ENCODE measurements around the gene GREB1L. TPM values are rescaled to one million over a fixed set of nuclear protein-coding genes. Genes with fewer than 3 reads are reported as not detected.

The GREB1L gene
- 2.8 to 5.5 TPM (median 5.1 TPM) in 3 replicates for polyA plus RNA-seq
- 0.47 TPM for polyA plus RNA-seq (2011; ENCODE audit: low read depth)
- polyA plus RNA-seq (2011; cell fraction: cytosol; rRNA removed), result 2.8 and 4.6 TPM in 2 replicates
- polyA plus RNA-seq (2011; cell fraction: nucleus; rRNA removed), result 7.6 and 8.0 TPM in 2 replicates
- polyA plus RNA-seq (2012; ENCODE audit: low replicate concordance), result 1.2 and 2.9 TPM in 2 replicates
- 4.6 to 18.1 TPM (median 8.0 TPM) in 3 replicates for polyA minus RNA-seq
- 8.2 TPM for polyA minus RNA-seq (2011; cell fraction: cytosol; rRNA and poly(A)+ RNA removed)
- polyA minus RNA-seq (2011; cell fraction: nucleus; rRNA and poly(A)+ RNA removed), result 14.9 and 24.9 TPM in 2 replicates

DNA sequence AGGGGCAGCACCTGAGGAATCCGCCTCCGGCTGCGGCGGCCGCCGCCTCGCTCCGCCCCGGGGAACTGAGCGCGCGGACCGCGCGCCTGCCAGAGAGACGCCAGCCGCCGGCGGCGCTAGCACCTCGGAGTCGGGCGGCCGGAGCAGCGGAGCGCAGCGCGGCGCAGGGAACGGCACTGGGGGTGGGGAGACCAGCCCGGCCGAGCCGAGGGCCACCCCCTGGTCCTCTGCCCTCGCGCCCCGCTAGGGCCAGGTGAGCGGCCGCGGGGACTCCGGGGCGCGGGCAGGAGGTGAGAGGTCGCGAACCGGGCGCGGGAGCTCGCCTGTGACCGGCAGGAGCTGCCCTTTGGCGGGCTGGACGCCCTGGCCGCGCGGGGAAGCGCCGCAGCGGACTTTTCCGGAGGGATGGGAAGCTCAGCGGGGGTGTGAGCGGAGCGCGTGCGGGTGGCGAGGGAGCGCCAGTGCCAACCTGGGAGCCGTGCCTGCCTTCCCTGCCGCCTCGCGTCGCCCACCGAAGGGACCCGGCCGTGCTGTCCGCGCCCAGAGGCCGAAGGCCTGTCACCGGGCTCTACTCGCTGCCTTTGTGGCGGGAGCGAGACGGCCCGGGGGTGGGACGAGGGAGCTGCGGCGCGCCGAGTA is at the start of gene GREB1L:
GREB1L (plus strand) TSS at position 92 of the 639 bp plus-strand sequence. CDS start 141,287 bp downstream, outside the sequence.
- peak within 1 kb of the TSS; percentile 60 for H3K9ac ChIP-seq (ENCODE audit: control insufficient read depth, extremely low read depth, insufficient read depth, low read length)
- no peaks in the 10 kb centered on the region for H3K79me2 ChIP-seq (ENCODE audit: control insufficient read depth, insufficient read depth, low read length)
- H3K4me2 ChIP-seq (ENCODE audit: control insufficient read depth, extremely low read depth, insufficient read depth, low read depth, low read length), result peak within 1 kb of the TSS; percentile 87
- no peaks in the 10 kb centered on the region for H3K9me1 ChIP-seq (ENCODE audit: control insufficient read depth, extremely low read depth, insufficient read depth, low read length)
- TF ChIP-seq, protein P1, sequence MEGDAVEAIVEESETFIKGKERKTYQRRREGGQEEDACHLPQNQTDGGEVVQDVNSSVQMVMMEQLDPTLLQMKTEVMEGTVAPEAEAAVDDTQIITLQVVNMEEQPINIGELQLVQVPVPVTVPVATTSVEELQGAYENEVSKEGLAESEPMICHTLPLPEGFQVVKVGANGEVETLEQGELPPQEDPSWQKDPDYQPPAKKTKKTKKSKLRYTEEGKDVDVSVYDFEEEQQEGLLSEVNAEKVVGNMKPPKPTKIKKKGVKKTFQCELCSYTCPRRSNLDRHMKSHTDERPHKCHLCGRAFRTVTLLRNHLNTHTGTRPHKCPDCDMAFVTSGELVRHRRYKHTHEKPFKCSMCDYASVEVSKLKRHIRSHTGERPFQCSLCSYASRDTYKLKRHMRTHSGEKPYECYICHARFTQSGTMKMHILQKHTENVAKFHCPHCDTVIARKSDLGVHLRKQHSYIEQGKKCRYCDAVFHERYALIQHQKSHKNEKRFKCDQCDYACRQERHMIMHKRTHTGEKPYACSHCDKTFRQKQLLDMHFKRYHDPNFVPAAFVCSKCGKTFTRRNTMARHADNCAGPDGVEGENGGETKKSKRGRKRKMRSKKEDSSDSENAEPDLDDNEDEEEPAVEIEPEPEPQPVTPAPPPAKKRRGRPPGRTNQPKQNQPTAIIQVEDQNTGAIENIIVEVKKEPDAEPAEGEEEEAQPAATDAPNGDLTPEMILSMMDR (optimal IDR thresholded peaks at IDR 0.05 in 1 of 3, IDR thresholded peaks at IDR 0.05 in 1 of 3, conservative IDR thresholded peaks at IDR 0.05 in 1 of 3; ENCODE audit: extremely low read depth in 1 of 3, insufficient read depth in 2 of 3, low read length in 3 of 3), result peak in 2 of 3 experiments; percentile 26 to 58
- no peak for TF ChIP-seq EZH2 (IDR thresholded peaks at IDR 0.05; ENCODE audit: low read length)
- FAIRE-seq (no peak), DNase-seq (ENCODE audit: low read depth, low spot score) (no peak)
- no peaks in the 10 kb centered on the region for H3K9me3 ChIP-seq (ENCODE audit: control insufficient read depth, low read depth, low read length)
- peak within 1 kb of the TSS; percentile 73 to 75 (median 75) for H3K4me3 ChIP-seq (ENCODE audit: control insufficient read depth in 2 of 3, extremely low read depth in 1 of 3, insufficient read depth in 2 of 3, low read depth in 1 of 3, low read length in 3 of 3)
- peaks cover 26% of the 10 kb centered on the region for H3K27me3 ChIP-seq (ENCODE audit: control insufficient read depth, extremely low read depth, insufficient read depth, low read length)
- H3K4me1 ChIP-seq (ENCODE audit: control insufficient read depth, extremely low read depth, insufficient read depth, low read length), result peaks cover 4% of the 10 kb centered on the region
- H3K27ac ChIP-seq (ENCODE audit: control insufficient read depth, insufficient read depth, low read length), result peak within 1 kb of the TSS; percentile 1
- H3K36me3 ChIP-seq (ENCODE audit: control insufficient read depth in 2 of 2, extremely low read depth in 1 of 2, insufficient read depth in 2 of 2, low read length in 2 of 2), result no peaks in the 10 kb centered on the region
- dilution Hi-C loops (cut with MboI; ENCODE audit: extremely low pct_ligation_motif_present, low sequenced_read_pairs), result no loop called here
- H4K20me1 ChIP-seq (ENCODE audit: control insufficient read depth, extremely low read depth, insufficient read depth, low read length), result no peaks in the 10 kb centered on the region
- H2AFZ ChIP-seq (ENCODE audit: control insufficient read depth, low read length), result peak within 1 kb of the TSS; percentile 84

GRCh38 chr18:21192308-21192624 is 49.8 kb upstream of the GREB1L start:
- no peak for FAIRE-seq

More at GRCh38 chr18:21192308-21192624, 49.8 kb upstream of the GREB1L start:
- Histone ChIP-seq H3K9me3 (ENCODE audit: control insufficient read depth, low read depth, low read length) (no peaks in the 10 kb centered on the region), H3K4me1 (ENCODE audit: control insufficient read depth, extremely low read depth, insufficient read depth, low read length) (peaks cover 11% of the 10 kb centered on the region), H3K4me3 (ENCODE audit: control insufficient read depth in 2 of 3, extremely low read depth in 1 of 3, insufficient read depth in 2 of 3, low read depth in 1 of 3, low read length in 3 of 3) (no peak overlapping the region), H3K27me3 (ENCODE audit: control insufficient read depth, extremely low read depth, insufficient read depth, low read length) (no peaks in the 10 kb centered on the region), H4K20me1 (ENCODE audit: control insufficient read depth, extremely low read depth, insufficient read depth, low read length) (no peaks in the 10 kb centered on the region), H2AFZ (ENCODE audit: control insufficient read depth, low read length) (no peak overlapping the region), H3K79me2 (ENCODE audit: control insufficient read depth, insufficient read depth, low read length) (no peaks in the 10 kb centered on the region), H3K27ac (ENCODE audit: control insufficient read depth, insufficient read depth, low read length) (no peak overlapping the region), H3K36me3 (ENCODE audit: control insufficient read depth in 2 of 2, extremely low read depth in 1 of 2, insufficient read depth in 2 of 2, low read length in 2 of 2) (no peaks in the 10 kb centered on the region), H3K9ac (ENCODE audit: control insufficient read depth, extremely low read depth, insufficient read depth, low read length) (no peak overlapping the region), H3K4me2 (ENCODE audit: control insufficient read depth, extremely low read depth, insufficient read depth, low read depth, low read length) (no peak overlapping the region), H3K9me1 (ENCODE audit: control insufficient read depth, extremely low read depth, insufficient read depth, low read length) (no peaks in the 10 kb centered on the region)
- TF ChIP-seq, protein P1 (optimal IDR thresholded peaks at IDR 0.05 in 1 of 3, IDR thresholded peaks at IDR 0.05 in 1 of 3, conservative IDR thresholded peaks at IDR 0.05 in 1 of 3; ENCODE audit: extremely low read depth in 1 of 3, insufficient read depth in 2 of 3, low read length in 3 of 3), result no peak
- dilution Hi-C loops (cut with MboI; ENCODE audit: extremely low pct_ligation_motif_present, low sequenced_read_pairs), result no loop called here
- DNase-seq (ENCODE audit: low read depth, low spot score), result no peak

Data from keratinocyte (primary cell).